ENCODE results near the gene SMC6.

SMC6 gene, protein sequence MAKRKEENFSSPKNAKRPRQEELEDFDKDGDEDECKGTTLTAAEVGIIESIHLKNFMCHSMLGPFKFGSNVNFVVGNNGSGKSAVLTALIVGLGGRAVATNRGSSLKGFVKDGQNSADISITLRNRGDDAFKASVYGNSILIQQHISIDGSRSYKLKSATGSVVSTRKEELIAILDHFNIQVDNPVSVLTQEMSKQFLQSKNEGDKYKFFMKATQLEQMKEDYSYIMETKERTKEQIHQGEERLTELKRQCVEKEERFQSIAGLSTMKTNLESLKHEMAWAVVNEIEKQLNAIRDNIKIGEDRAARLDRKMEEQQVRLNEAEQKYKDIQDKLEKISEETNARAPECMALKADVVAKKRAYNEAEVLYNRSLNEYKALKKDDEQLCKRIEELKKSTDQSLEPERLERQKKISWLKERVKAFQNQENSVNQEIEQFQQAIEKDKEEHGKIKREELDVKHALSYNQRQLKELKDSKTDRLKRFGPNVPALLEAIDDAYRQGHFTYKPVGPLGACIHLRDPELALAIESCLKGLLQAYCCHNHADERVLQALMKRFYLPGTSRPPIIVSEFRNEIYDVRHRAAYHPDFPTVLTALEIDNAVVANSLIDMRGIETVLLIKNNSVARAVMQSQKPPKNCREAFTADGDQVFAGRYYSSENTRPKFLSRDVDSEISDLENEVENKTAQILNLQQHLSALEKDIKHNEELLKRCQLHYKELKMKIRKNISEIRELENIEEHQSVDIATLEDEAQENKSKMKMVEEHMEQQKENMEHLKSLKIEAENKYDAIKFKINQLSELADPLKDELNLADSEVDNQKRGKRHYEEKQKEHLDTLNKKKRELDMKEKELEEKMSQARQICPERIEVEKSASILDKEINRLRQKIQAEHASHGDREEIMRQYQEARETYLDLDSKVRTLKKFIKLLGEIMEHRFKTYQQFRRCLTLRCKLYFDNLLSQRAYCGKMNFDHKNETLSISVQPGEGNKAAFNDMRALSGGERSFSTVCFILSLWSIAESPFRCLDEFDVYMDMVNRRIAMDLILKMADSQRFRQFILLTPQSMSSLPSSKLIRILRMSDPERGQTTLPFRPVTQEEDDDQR

DNA sequence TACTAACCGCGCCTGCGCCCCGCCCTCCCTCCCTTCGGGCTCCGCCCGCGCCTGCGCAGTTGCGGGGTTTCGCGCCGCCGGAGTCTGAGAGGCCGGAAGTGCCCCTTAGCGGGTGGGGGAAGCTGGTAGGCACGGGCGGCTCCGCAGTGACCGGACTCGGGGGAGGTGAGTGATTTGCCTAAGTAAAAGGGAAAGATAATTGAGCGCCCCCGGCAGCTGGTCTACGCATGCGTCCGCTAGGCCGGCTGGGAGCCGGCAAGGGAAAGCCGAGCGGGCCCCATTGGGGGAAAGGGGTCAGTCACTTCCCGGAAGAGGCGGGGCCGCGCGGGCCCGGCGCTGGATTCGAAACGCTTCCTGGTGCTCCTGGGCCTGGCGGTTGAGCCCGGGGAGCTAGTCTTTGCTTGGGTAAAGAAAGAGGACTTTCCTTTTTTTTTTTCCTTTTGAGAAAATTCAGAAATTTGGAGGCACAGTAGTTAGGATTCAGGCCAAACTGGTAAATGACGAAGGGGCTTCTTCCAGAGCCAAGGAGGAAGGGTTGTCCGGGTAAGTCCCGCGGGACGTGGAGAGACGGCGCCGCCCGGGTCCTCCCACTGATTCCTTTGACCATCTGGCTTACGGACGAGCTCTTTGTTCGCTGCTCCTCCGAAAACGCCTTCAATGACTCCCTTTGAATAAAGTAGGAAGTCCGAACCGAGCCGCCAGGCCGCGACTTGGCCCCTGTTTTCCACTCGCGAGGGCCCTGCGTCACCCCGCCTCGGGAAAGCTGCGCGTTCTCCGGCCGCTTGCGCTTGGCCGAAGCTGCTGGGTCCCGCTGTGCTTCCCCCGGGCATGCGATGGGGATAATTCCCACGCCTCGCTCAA, at the start of gene SMC6, which contains the start of gene GEN1:
Gene SMC6 (minus strand): TSS at position 8 of the 861 bp plus-strand sequence. CDS start 7,864 bp downstream, outside the sequence.
Gene GEN1 (plus strand): TSS at position 336 of the 861 bp plus-strand sequence. CDS start 5,806 bp downstream, outside the sequence.
- DNase-seq = peak; percentile 69

DNA sequence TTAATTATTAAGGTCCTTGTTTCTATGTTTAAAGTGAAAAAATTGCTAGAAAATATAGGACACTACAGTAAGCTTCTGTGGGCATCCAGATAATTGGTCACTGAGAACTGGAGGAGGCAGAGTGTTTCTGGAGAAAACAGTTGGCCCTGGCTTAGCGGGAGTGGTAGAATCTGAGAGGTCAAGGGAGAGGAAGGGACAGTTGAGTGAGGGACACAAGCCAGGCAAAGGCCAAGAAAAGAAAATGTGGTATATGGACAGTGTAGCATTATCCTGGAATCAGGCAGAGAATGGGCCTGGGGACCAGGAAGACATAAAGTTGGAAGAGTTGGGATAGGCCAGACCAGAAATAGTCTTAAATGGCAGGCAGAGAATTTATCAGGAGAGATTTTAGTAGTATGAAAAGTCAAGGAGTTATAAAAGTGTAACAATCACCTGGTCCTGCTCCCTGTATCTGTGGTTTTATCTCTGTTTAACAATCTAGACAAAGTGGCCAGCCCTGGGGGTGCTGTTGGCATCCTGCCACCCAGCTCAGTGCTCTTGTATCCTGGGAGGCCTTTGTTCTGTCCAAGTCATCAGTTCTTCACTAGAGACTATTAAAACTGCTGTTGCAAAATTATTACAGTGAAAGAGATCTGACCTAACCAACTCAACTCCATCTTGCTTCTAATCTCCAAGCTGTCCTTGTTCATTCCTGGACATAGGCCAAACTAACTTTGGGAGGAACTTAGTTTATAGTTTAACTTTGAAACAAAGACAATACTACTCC, 47.3 kb upstream of the SMC6 start:
- no peak for DNase-seq

DNA sequence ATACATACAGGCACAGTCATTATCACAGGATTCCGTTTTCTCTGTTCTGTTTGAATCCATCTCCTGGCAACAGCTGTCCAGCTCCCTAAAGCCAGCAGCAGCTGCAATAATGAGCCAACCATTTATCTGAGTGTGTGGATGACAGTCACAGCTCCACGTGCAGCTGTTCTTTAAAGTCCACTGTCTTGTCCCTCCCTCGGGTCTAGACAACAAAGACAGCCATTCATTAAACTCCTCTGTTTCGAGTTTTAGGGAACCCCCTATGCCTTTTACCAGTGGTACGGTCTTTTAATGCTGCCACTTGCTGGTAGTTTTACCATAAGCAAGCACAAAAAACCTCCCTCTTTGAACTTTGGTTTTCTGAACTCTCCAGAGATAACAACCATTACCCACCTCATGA, 46.6 kb upstream of the SMC6 start:
- no peak for DNase-seq

DNA sequence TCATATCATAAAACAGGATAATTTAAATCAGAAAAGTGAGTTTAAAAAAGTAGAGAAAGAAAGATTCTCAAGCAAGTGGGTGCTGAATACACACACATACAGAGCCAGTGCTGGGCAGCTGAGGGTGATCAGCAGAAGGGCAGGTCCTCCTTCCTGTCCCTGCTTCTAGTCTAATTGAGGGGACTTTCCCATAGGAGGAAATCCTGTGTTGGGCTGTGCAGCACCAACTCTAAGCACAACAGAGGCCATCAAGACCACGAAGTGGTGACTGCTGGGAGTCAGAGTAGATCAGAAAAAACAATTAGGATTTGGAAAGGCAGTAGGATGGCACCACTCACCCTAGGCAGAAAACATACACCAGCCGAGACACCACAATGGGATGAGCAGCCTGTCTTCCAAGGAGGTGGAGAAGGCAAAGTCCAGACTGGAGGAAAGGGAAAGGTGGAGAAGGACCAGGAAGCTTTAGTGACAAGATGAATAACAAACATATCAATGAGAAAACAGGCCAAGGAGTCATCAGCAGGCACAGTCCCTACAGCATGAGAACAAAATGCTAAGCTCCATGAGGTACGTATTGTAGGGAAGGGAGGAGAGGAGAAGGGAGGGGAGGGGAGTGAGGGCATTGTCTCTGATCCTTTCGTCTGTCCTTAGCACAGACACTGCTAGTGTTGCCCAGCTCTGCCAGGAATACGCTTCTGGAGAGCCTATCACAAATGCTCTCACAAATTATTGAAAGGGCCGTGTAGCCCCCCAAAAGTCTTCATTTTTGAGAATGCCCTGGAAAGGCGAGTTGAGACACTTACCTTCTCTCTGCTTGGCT, 45.9 kb upstream of the SMC6 start:
- no peak for DNase-seq

DNA sequence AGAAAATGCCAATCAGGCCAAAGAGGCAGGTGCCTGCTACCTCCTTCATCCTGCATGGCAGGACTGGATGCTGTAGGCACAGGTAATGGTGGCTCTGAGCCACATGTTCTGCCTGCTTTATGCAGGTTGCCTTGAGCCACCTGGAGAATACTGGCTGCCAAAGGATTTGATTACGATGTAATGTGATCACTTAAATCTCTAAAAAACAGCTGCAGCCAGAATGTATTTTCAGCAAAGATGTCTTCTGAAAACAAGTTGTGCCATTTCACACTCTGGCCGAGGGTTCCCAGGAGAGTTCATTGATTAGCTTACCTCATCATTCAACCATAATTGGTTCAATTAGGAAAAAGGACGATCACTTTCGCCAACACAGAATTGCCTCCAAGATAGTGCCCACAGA, 44.7 kb upstream of the SMC6 start:
- DNase-seq = no peak

DNA sequence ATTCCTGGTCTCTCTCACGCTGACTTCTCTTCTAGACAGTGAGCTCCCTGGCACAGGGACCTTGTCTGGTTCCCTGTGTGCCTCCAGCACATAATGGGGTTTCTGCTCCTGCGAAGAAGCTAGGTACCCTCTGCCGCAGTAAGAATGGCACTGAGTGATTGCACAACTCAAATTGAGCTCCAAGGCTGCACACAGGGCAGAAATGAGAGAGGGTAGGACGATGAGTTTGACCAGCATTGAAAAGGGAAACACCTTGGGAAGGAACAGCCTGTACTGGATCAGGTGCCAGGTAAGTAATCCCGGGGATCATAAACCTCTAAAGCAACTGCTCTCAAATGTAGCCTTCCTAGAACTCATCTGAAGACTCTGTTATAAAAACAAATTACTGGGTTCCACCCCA, 41.7 kb upstream of the SMC6 start:
- no peak for DNase-seq

DNA sequence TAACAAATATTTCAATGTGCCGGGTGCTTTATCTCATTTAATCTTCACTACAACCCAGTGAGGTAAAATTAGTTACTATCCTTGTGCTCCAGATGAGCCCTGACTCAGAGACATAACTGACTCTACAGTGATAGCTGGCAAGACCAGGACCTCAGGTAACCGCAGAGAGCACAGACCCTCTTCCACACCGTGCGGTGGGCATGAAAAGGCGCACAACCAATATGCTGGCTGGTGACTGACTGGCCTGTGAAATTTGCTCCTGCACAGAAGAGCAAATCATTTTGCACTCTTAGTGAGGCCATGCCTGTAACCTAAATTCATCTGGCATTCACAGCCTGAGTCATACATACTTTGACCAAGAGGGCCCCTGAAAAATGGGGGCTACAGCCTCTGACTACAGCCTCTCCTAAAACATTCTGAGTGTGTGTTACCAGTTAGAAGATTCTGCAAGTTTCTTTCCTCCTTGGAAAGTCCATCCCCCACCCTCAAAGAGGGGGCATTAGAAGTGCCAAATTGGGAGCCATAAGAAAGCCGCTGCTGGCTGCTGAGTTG, 40.3 kb upstream of the SMC6 start:
- DNase-seq = no peak

DNA sequence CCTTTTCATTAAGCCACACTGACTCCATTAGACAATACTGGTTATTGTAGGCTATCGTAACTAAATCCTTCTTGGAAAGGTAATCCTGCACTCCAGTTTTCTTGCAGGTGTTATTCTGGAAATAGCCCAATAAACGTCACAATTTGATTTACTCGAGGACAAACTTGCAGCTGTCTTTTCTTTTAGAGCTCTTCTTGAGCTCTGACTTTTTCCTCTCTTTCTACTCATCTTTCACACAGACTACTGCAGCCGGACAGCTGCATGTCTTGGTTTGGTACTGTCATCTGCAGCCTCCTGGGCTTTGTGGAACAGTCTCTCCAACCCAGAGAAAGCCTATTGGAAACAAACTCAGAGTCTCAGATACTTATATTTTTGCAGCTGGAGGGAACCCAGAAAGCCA, 39.7 kb upstream of the SMC6 start:
- no peak for DNase-seq

DNA sequence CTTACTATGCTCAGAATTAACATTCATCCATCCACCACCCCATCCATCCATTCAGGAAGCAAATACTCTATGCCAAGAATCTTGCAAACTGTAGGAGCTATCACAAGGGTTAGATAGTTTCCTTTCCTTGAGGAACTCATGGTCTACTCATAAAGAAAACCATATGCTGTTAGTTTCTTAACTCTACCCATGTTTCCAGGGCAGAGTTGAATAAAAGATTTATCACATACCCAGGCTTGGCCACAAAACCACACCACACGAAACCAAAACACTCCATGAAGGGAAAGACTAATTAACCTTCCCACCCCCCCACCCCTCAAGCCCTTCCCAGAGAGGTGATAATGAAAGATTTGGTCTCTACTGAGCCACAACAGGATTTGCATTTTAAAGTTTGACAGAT, 38.9 kb upstream of the SMC6 start:
- no peak for DNase-seq

DNA sequence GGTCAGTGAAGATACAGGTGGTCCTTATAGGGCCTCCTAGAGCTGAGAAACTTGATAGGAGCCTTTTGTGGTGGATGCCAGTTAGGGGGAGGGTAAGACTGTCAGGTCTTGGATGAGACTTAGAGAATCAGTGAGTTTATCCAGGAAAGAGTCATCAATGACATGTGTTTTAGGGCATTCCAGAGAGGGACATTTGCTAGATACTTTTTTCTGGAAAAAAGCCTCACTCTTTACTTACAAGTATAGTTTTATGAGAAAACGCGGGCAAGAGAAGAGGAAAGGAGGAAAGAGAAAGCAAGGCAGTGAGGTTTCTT, 38.2 kb upstream of the SMC6 start:
- no peak for DNase-seq

DNA sequence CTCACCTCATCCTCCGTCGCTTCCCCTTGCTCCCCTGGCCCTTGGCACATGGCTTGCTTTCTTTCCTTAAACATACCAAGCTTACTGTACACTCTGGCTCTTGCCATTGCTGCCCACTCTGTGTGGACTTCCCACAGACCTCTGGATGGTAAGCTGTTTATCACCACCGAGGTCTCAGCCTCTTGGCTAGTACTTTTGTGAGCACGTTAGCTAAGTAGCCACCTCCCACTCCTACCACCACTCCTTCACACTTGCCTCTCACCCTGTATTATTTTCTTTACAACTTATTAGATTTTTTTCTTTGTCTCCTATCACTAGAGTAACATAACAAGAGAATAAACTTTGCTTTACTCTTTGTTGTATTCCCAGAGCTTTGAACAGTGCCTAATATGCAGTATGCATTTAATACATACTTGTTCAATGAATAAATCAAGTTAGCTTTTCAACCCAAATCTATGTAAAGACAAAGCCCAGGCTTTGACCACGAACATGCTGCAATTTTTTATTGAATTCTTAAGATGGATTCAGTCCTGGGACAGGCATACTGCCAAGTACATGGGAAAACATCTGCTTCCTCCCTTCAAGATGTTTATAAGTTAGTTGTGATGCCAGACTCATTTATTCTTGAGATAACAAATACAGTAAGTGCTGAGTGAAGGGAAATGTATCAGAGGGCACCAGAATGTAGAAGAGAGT, 37.7 kb upstream of the SMC6 start:
- DNase-seq = no peak

DNA sequence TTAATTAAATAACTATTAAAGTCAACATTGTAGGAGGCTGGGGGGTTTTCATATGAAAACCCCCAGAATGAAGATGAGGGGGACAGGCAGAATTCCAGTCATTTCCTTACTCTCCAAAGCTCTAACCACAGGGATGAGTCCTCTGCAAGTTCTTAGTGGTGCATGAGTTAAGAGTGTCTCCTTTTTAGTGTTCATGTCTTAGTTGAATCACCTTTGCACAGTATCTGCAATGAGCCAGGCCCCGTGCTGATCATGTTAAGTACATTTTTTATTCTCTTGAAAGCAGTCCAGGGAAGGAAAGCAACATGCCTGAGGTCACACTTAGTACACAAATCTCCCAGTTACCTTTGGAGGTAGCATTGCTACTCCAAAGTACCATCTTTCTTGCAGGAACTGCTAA, 36.9 kb upstream of the SMC6 start:
- no peak for DNase-seq

DNA sequence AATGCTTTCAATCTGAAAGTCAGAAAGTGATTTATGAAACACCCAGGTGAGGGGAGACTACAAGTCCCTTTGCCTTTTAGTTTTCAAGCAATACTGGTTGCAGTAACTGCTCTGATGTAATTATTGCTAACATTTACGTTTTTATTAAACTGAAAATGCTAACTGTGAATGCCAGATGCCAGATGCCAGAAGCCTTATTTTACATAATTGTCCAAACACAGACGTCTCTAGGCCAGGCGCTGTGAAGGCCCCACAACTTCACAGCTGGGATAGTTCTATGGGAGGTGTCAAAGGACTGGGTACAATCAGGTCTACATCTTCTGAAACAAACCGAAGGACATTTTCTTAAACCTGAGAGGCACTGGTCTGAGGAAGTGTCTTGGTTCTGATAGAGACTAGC, 35.2 kb upstream of the SMC6 start:
- DNase-seq = no peak

DNA sequence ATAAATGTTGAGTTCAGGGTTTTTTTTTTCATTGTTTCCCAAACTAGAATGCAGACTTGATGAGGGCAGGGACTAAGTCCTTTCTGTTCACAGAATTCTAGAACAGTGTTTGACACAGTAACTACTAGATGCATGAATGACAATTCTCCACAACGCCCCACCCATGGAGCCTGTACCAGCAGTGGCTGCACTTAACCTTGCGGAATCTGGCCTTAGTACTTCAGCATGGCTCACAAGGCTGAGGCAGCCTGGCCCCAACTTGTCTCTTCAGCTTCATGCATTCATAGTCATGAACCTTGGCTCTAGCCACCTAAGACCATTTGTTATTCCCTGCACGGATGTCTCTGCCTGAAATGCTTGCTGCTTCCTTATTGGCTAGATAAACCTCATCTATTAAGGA, 33.1 kb upstream of the SMC6 start:
- no peak for DNase-seq

DNA sequence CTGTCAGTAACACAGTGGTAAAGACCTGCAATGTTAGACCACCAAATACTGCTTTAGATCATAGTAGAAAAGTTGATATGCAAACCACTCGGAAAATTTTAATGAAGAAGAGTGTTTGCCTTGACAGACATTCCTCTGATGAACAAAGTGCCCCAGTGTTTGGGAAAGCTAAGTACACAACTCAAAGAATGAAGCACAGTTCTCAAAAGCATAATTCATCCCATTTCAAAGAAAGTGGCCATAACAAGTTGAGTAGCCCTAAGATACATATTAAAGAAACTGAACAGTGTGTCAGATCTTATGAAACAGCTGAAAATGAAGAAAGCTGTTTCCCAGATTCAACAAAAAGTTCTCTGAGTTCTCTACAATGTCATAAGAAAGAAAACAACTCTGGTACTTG, 27.9 kb upstream of the SMC6 start:
- no peak for DNase-seq

DNA sequence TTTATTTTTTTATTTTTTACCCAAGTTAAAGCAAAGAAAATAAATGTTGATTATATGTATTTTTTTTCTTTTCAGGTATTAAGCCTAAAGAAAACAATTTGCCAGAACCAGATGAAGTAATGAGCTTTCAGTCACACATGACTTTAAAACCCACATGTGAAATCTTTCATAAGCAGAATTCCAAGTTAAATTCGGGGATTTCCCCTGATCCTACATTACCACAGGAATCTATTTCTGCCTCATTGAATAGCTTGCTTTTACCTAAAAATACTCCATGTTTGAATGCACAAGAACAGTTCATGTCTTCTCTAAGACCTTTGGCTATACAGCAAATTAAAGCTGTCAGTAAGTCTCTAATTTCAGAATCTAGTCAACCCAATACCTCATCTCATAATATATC, 26.9 kb upstream of the SMC6 start:
- no peak for DNase-seq

DNA sequence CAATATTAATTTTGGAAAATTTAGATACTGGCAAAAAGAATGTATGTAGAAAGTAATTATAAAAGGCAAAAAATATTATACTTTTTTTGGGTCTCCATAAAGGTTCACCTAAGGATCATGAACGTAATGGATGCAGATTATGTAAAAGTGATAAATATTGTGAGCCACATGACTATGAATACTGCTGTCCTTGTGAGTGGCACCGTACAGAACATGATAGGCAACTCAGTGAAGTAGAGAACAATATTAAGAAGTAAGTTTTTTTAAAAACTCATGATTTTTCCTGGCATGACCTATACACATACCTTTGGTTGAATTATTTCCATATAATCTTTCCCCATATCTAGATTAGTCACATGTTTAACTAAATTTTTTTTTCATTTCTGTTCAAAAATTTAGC, 18.9 kb upstream of the SMC6 start:
- no peak for DNase-seq

DNA sequence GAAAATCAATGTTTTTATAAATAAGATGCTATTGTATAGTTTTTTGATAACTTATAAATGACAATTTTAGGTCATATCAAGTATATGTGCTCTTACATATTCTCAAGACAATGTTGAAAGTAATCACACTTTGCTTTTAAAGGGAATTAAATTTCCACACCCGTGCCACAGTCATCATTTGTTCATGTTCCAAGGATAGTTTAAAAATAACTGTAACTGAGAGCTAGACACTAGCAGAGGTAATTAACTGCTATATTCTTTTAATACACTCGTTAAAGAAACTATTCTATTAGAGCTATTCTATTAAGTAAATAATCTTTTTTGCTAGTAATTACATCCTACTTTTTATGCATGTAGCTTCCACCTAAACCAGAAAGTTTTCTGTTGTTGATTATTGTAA, 18.3 kb upstream of the SMC6 start:
- DNase-seq = no peak

DNA sequence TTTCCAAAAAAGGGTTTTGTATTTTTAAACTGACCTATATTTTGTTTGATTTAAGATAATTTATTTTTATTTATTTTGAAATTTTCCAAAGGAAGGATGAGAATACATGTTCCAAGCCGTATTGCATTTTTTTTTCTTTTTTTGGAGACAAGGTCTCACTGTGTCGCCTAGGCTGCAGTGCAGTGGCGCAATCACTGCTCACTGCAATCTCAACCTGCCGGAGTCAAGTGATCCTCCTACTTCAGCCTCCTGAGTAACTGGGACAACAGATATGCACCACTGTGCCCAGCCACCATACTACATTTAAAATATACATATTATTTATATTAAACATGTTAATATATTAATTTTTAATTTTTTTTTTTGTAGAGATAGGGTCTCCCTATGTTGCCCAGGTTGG, 15.3 kb upstream of the SMC6 start:
- DNase-seq = no peak

DNA sequence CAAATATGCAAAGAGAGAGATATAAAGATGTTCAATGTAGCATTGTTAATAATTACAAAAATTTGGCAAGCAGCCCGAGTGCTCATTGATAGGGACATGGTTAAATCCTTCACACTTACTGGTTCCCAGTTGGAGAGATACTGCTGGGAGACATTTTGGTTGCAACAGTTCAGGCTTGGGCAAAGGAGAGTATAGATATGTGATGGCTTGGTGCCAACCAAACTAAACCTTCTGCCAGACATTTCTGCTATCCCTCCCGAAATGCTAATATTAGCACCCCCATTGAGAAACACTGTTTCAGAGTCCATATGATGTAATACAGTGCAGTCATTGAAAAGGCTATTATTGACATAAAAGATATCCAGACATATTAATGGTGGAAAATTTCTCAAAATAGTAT, 11.8 kb upstream of the SMC6 start:
- DNase-seq = no peak
